Endothelial cell of umbilical vein (primary cell): ENCODE results near the gene WWC1.

Experiments
- MYC ChIP-seq: IDR thresholded peaks from one replicate; pipeline ENCODE4 v1.6.1; 2011; ENCODE audit warnings: mild to moderate bottlenecking, low read depth, low read length
- POLR2AphosphoS5 ChIP-seq: IDR thresholded peaks from 2 replicates; pipeline ENCODE4 v1.6.1; 2012; ENCODE audit warnings: low read depth, mild to moderate bottlenecking, control low read depth, low read length, moderate library complexity; ENCODE audit not compliant: insufficient read depth
- TF ChIP-seq, protein P1 (sequence below), 2 donors: IDR thresholded peaks; 1 replicate in 1 of 2; 2 replicates in 1 of 2; pipeline ENCODE4 v1.5.1; 2011; ENCODE audit warnings: low read length in 2 of 2, mild to moderate bottlenecking in 2 of 2, moderate library complexity in 2 of 2, control low read depth in 1 of 2, inconsistent platforms in 1 of 2, low read depth in 1 of 2; ENCODE audit not compliant: insufficient read depth in 1 of 2; ENCODE audit errors: extremely low read depth in 1 of 2

DNA sequence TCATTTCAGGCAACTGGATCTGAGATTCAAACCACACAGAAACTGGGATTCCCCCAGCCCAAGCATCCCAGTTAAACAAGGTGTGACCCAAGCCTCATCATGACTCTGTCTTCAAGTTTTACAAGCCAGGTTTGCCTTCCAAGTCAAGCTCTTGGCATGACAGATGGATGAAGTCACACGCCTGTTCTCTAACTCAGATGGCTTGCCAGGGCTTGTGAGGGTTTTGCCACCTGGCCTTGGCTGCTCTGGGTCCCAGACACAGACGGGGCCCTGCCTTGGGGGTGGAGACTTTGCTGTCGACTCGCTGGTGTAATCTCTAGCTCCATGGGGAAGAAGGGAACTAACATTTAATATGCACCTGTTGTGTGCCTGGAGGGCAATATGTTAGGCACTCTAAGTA is 99.0 kb downstream of the WWC1 start:
- TF ChIP-seq MYC (no peak), POLR2AphosphoS5 (no peak)
- TF ChIP-seq, protein P1, sequence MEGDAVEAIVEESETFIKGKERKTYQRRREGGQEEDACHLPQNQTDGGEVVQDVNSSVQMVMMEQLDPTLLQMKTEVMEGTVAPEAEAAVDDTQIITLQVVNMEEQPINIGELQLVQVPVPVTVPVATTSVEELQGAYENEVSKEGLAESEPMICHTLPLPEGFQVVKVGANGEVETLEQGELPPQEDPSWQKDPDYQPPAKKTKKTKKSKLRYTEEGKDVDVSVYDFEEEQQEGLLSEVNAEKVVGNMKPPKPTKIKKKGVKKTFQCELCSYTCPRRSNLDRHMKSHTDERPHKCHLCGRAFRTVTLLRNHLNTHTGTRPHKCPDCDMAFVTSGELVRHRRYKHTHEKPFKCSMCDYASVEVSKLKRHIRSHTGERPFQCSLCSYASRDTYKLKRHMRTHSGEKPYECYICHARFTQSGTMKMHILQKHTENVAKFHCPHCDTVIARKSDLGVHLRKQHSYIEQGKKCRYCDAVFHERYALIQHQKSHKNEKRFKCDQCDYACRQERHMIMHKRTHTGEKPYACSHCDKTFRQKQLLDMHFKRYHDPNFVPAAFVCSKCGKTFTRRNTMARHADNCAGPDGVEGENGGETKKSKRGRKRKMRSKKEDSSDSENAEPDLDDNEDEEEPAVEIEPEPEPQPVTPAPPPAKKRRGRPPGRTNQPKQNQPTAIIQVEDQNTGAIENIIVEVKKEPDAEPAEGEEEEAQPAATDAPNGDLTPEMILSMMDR (IDR thresholded peaks at IDR 0.05; ENCODE audit: extremely low read depth in 1 of 2, insufficient read depth in 1 of 2, low read depth in 1 of 2, low read length in 2 of 2), result no peak
